ENCODE data around the gene DUSP15. TPM values are rescaled to one million over a fixed set of nuclear protein-coding genes. Genes with fewer than 3 reads are reported as not detected.

DUSP15 gene
- total and polyA plus RNA-seq, 3 donors from 2014 or later, result 175 to 274 (median 182) TPM

- DNase-seq, result no peak
- Histone ChIP-seq H3K9me3 (no peaks in the 10 kb centered on the region), H3K36me3 (ENCODE audit: low read depth, missing control alignments) (no peaks in the 10 kb centered on the region), H3K4me3 (no peak overlapping the region), H3K27me3 (no peaks in the 10 kb centered on the region), H3K4me1 (no peaks in the 10 kb centered on the region), H3K27ac (no peak overlapping the region)
- intact Hi-C loops (cut with DNase I; ENCODE audit: low total_unique reads), result no loop called here
- WGBS, 2 donors, result 93 to 97% methylated on average over 4 of the region's 4 CpGs
- TF ChIP-seq CTCF (IDR thresholded peaks at IDR 0.05) (no peak), POLR2A (IDR thresholded peaks at IDR 0.05) (no peak)
Measured at GRCh38 chr20:31910071-31910803, 39.9 kb upstream of the DUSP15 start.

GRCh38 chr20:31909253-31910070, 39.1 kb upstream of the DUSP15 start:
- DNase-seq, result no peak
- H3K9me3 ChIP-seq, result no peaks in the 10 kb centered on the region
- TF ChIP-seq POLR2A (IDR thresholded peaks at IDR 0.05) (no peak), CTCF (IDR thresholded peaks at IDR 0.05) (no peak)
- no peaks in the 10 kb centered on the region for H3K36me3 ChIP-seq (ENCODE audit: low read depth, missing control alignments)
- no peak overlapping the region for H3K27ac ChIP-seq
- H3K4me1 ChIP-seq, result no peaks in the 10 kb centered on the region
- no peak overlapping the region for H3K4me3 ChIP-seq
- intact Hi-C loops (cut with DNase I; ENCODE audit: low total_unique reads), result no loop called here
- 87 to 95% methylated on average over 15 to 17 of the region's 17 CpGs for WGBS, 2 donors
- no peaks in the 10 kb centered on the region for H3K27me3 ChIP-seq

- WGBS, 2 donors, result 87 to 94% methylated on average over 11 of the region's 11 CpGs
- Histone ChIP-seq H3K4me1 (no peaks in the 10 kb centered on the region), H3K27ac (no peak overlapping the region), H3K27me3 (no peaks in the 10 kb centered on the region), H3K4me3 (no peak overlapping the region), H3K36me3 (ENCODE audit: low read depth, missing control alignments) (no peaks in the 10 kb centered on the region), H3K9me3 (no peaks in the 10 kb centered on the region)
- no peak for DNase-seq
- TF ChIP-seq POLR2A (IDR thresholded peaks at IDR 0.05) (no peak), CTCF (IDR thresholded peaks at IDR 0.05) (no peak)
- intact Hi-C loops (cut with DNase I; ENCODE audit: low total_unique reads), result no loop called here
Measured at GRCh38 chr20:31908424-31908823, 38.1 kb upstream of the DUSP15 start.

- no peak overlapping the region for H3K4me3 ChIP-seq
- no peaks in the 10 kb centered on the region for H3K27me3 ChIP-seq
- no peaks in the 10 kb centered on the region for H3K4me1 ChIP-seq
- no peaks in the 10 kb centered on the region for H3K36me3 ChIP-seq (ENCODE audit: low read depth, missing control alignments)
- no peak for TF ChIP-seq POLR2A (IDR thresholded peaks at IDR 0.05)
- TF ChIP-seq CTCF (IDR thresholded peaks at IDR 0.05), result no peak
- intact Hi-C loops (cut with DNase I; ENCODE audit: low total_unique reads), result no loop called here
- 82 to 98% methylated on average over 5 of the region's 5 CpGs for WGBS, 2 donors
- no peaks in the 10 kb centered on the region for H3K9me3 ChIP-seq
- peak; percentile 9 for DNase-seq
- H3K27ac ChIP-seq, result no peak overlapping the region
Measured at GRCh38 chr20:31908016-31908415, 37.7 kb upstream of the DUSP15 start.
